Kidney epithelial cell (primary cell): ENCODE measurements around the gene SF1. TPM values are rescaled to one million over a fixed set of nuclear protein-coding genes. Genes with fewer than 3 reads are reported as not detected.

Source experiments
- DNase-seq: peaks from one replicate; pipeline ENCODE4 v3.0.0-alpha.2; 2010; ENCODE audit warnings: low read depth
- H3K27me3 ChIP-seq: 2 replicates; pipeline ENCODE4 v1.6.0; 2011; ENCODE audit warnings: low read length; ENCODE audit not compliant: control insufficient read depth, insufficient read depth
- H3K36me3 ChIP-seq: 2 replicates; pipeline ENCODE4 v1.5.1; 2011; ENCODE audit warnings: low read length; ENCODE audit not compliant: control insufficient read depth, insufficient read depth
- H3K4me3 ChIP-seq: 2 replicates; pipeline ENCODE4 v1.5.1; 2011; ENCODE audit warnings: low read depth, mild to moderate bottlenecking, control low read depth, low read length
- CTCF ChIP-seq: IDR thresholded peaks from 2 replicates; pipeline ENCODE4 v1.5.1; 2011; ENCODE audit warnings: mild to moderate bottlenecking, moderate library complexity, low read length, control low read depth, inconsistent platforms; ENCODE audit not compliant: insufficient read depth, poor library complexity, severe bottlenecking
- total RNA-seq: library from RNA; depleted of rRNA; stranded (reverse); fragments of >200 nt; gene quantifications from 2 replicates; pipeline ENCODE4 v1.2.3, GENCODE V29; 2015

The SF1 gene
- total RNA-seq, 1 donor from 2014 or later: 216 TPM

DNA sequence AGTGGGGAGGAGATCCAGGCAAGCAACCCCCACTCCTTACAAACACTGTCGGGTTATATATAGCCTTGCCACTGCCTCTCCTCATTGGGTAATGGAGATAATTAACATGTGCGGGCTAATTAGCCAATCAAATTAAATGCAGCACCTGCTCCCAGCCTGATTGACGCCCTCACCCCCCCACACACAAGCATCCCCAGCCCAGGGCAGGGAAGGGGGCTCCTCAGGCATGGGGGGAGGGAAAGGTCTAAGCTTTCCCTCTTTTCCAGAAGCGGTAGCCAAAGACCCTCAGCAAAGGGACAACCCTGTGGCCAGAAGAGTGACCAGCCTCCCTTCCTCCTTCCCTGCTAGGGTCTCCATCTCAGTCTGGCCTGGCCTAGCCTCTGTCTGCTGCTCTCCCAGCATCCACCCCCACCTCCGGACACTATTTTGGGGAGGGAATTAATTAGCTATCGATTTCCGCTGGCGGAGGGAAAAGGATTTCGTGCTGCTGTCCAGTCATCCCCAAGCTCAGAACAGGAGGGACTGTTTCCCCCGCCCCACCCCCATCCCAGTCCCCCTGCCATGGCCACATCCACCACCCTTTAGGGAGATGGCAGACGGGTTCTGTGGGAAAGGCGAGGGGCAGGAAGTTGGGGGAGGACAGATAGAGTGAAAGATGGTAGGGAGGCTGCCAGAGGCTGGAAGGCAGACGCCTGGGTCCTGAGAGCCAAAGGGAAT is 62.4 kb downstream of the SF1 start:
- H3K27me3 ChIP-seq: peaks cover 85% of the 10 kb centered on the region
- no peak overlapping the region for H3K4me3 ChIP-seq
- no peak for TF ChIP-seq CTCF
- H3K36me3 ChIP-seq: no peaks in the 10 kb centered on the region
- no peak for DNase-seq

GRCh38 chr11:64715110-64715509 is 63.2 kb downstream of the SF1 start:
- Histone ChIP-seq H3K4me3 (no peak overlapping the region), H3K36me3 (no peaks in the 10 kb centered on the region), H3K27me3 (peaks cover 85% of the 10 kb centered on the region)
- TF ChIP-seq CTCF: no peak
- no peak for DNase-seq

GRCh38 chr11:64714666-64715065 is 63.7 kb downstream of the SF1 start:
- no peak for TF ChIP-seq CTCF
- Histone ChIP-seq H3K4me3 (no peak overlapping the region), H3K27me3 (peaks cover 86% of the 10 kb centered on the region), H3K36me3 (no peaks in the 10 kb centered on the region)
- no peak for DNase-seq

Other genes starting within 250 kb of the SF1 start
- not detected in 2 replicates for gene SLC22A11, start 222.6 kb downstream of the SF1 start, total RNA-seq
- gene SLC22A12, start 187.3 kb downstream of the SF1 start, total RNA-seq: not detected in 2 replicates
- gene NRXN2, start 55.3 kb downstream of the SF1 start, total RNA-seq: not detected in 2 replicates
- 0.41 and 0.96 TPM in 2 replicates for gene RASGRP2, start 34.4 kb downstream of the SF1 start, total RNA-seq
- 0.17 and 0.27 TPM in 2 replicates for gene PYGM, start 18.6 kb downstream of the SF1 start, total RNA-seq
- 33.2 and 40.6 TPM in 2 replicates for gene MAP4K2, start 24.7 kb upstream of the SF1 start, total RNA-seq
- 24.6 and 28.5 TPM in 2 replicates for gene MEN1, start 32.0 kb upstream of the SF1 start, total RNA-seq
- 10.7 and 12.8 TPM in 2 replicates for gene CDC42BPG, start 66.1 kb upstream of the SF1 start, total RNA-seq
- gene EHD1, start 100.1 kb upstream of the SF1 start, total RNA-seq: 87.7 and 100 TPM in 2 replicates
- gene ATG2A, start 138.7 kb upstream of the SF1 start, total RNA-seq: 24.8 and 28.6 TPM in 2 replicates
- gene PPP2R5B, start 146.1 kb upstream of the SF1 start, total RNA-seq: 26.9 and 31.1 TPM in 2 replicates
- gene GPHA2, start 157.4 kb upstream of the SF1 start, total RNA-seq: not detected in 2 replicates
- gene MAJIN, start 193.6 kb upstream of the SF1 start, total RNA-seq: 0.17 and 0.68 TPM in 2 replicates
- gene BATF2, start 218.4 kb upstream of the SF1 start, total RNA-seq: 1.1 and 7.3 TPM in 2 replicates
- 164 and 170 TPM in 2 replicates for gene ARL2, start 235.6 kb upstream of the SF1 start, total RNA-seq
- gene SNX15, start 248.9 kb upstream of the SF1 start, total RNA-seq: 21.6 and 28.8 TPM in 2 replicates